SK-N-MC (cell line): Measurements from ENCODE around the gene NFATC2.

Source experiments
- DNase-seq: peaks from one replicate; pipeline ENCODE4 v3.0.0-alpha.2; 2011; ENCODE audit warnings: low read depth, low spot score
- H3K27ac ChIP-seq: fragments of 200-600 bp; sonication (generic); 2 replicates; pipeline ENCODE4 v1.5.1; 2016; ENCODE audit warnings: mixed run types
- H3K36me3 ChIP-seq: fragments of 200-600 bp; sonication (generic); 2 replicates; pipeline ENCODE4 v1.6.1; 2017; ENCODE audit warnings: antibody characterized with exemption, low read length, mixed read lengths; ENCODE audit not compliant: insufficient read depth
- H3K4me3 ChIP-seq: fragments of 200-600 bp; sonication (generic); 2 replicates; pipeline ENCODE4 v1.5.1; 2016
- H3K9ac ChIP-seq: fragments of 200-600 bp; sonication (generic); 2 replicates; pipeline ENCODE4 v1.8.0; 2017; ENCODE audit warnings: mixed run types, mixed read lengths; ENCODE audit not compliant: insufficient read length
- H3K9me3 ChIP-seq: fragments of 200-600 bp; sonication (generic); 2 replicates; pipeline ENCODE4 v1.6.1; 2017; ENCODE audit warnings: low read depth, mild to moderate bottlenecking, antibody characterized with exemption, low read length, moderate library complexity, mixed read lengths
- EZH2 ChIP-seq: fragments of 200-600 bp; sonication (generic); IDR thresholded peaks from one replicate; pipeline ENCODE4 v1.6.1; 2017; ENCODE audit warnings: antibody characterized with exemption
- FOXP2 ChIP-seq: optimal IDR thresholded peaks from 2 replicates; pipeline ENCODE3; 2011; ENCODE audit warnings: mild to moderate bottlenecking, moderate library complexity; ENCODE audit not compliant: insufficient read depth; ENCODE audit errors: extremely low read length, control extremely low read depth
- POLR2AphosphoS5 ChIP-seq: IDR thresholded peaks from 2 replicates; pipeline ENCODE4 v1.6.1; 2012; ENCODE audit warnings: mild to moderate bottlenecking, low read depth, low read length, borderline replicate concordance

Gene NFATC2

DNA sequence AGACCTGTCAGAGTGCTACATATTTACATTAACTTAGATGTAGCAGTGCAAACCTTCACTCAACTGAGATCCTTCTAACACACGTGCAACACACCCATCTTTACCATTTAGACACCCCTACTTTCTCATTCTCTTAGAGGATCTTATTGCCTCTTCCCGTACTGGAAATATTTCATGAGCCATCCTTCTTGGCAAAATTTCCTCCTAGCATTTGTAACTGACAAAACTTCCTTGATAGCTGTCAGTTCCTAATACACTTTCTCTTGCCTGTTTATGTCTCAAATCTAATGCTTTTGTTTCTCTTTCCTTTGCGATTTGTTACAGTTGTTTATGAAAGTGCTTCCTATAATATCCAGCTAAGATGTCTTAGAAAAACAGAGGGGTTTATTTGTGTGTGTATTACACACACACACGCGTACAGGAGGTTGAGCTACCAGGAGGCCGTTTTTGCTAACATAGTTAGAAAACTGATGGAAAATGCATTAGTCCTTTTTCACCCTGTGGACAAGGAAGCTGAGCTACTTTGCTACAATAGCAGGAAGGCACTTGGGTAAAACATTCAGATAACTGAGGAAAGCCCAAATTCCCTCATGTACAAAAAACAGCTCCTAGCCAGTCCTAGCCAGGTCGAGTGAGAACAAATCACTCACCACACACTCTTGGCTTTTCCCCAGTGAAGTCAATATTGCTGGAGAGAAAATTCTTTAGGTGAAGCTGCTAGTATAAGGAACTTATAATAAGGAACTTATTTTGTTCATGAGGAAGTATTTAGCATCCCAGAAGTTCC is 153.6 kb downstream of the NFATC2 start:
- no peak overlapping the region for H3K9ac ChIP-seq

DNA sequence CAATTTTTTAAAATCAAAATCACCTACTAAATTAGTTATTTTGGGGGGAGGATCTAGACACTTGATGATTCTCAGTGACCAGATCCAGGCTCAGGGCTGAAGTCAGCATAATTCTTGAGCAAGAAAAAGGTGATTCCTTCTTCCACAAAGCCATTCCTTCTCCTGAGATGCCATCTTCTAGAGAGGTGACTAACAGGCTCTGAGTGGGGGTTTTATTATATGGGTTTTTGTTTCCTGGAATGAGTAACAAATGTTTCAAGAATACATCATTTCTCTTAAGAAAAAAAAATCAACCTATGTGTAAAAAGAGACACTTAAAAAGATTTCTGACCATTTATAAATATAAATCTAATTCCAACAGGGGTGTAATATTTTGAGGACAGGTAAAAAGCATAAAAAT is 154.3 kb downstream of the NFATC2 start:
- Histone ChIP-seq H3K36me3 (no peaks in the 10 kb centered on the region), H3K4me3 (no peak overlapping the region), H3K9ac (no peak overlapping the region), H3K9me3 (no peaks in the 10 kb centered on the region), H3K27ac (no peak overlapping the region)
- no peak for DNase-seq
- no peak for TF ChIP-seq EZH2
- TF ChIP-seq POLR2AphosphoS5 = no peak
- TF ChIP-seq FOXP2 = no peak

More for the DNA sequence above, 153.6 kb downstream of the NFATC2 start:
- H3K9me3 ChIP-seq = no peaks in the 10 kb centered on the region
- TF ChIP-seq POLR2AphosphoS5 (no peak), FOXP2 (no peak), EZH2 (no peak)
- no peak overlapping the region for H3K27ac ChIP-seq
- H3K36me3 ChIP-seq = no peaks in the 10 kb centered on the region
- DNase-seq = no peak
- H3K4me3 ChIP-seq = no peak overlapping the region

DNA sequence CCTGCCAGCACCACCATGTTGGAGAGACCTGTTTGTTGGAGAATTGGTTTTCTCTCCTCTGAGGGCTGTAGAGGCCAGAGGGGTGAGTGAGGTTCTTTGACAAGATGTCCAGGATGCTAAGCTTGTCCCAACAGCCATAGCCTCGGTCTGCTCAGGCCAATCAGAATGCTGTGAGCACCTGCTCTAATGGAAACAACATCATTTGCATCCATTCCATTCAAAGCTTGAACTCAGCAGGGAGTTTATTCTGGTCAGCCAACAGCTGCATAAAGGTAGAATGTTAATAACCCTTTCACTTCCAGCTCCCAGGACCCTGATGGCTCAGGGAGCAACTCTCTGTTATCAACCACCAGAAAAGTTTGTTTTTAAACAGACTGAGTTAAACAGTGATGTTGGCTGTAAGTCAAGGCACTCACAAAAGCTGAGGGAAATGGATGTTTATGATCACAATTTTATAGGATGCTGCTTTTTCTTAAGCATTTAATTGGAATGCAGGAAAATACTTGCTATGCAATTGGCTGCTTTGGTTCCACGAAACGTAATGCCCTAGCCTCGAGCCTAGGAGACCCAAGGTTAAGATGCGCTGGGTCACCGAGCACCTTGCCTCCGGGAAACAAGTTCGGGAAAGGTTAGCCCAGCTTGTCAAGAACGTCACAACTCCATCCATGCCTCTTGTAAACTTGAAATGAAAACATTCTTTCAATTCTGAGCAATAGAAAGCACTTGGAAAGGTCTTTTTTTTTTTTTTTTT is 155.2 kb downstream of the NFATC2 start:
- Histone ChIP-seq H3K9me3 (no peaks in the 10 kb centered on the region), H3K9ac (no peak overlapping the region), H3K36me3 (no peaks in the 10 kb centered on the region), H3K4me3 (no peak overlapping the region), H3K27ac (no peak overlapping the region)
- TF ChIP-seq POLR2AphosphoS5 (no peak), FOXP2 (no peak), EZH2 (no peak)
- no peak for DNase-seq

DNA sequence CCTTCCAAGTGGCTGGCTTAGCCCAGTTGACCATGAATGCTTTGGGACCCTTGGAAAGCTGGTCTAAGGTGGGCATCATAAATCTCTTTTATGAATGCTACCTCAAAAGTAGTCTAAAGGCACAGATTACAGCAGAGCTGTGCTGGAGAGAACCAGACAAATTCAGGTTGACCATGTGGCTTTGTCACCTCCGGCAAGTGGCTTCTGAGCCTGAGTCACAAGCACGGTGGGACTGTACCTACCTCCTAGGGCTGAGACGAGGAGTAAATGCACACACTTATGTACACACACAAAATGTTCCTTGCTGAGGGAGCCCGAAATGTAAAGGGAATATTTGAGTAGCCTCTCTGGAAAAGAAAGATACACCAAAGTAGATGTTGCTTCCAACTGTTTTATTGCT is 155.9 kb downstream of the NFATC2 start:
- H3K9ac ChIP-seq = no peak overlapping the region
- TF ChIP-seq EZH2 = no peak
- no peak for TF ChIP-seq POLR2AphosphoS5
- TF ChIP-seq FOXP2 = no peak
- DNase-seq = no peak
- H3K36me3 ChIP-seq = no peaks in the 10 kb centered on the region
- no peak overlapping the region for H3K27ac ChIP-seq
- H3K9me3 ChIP-seq = no peaks in the 10 kb centered on the region
- no peak overlapping the region for H3K4me3 ChIP-seq

DNA sequence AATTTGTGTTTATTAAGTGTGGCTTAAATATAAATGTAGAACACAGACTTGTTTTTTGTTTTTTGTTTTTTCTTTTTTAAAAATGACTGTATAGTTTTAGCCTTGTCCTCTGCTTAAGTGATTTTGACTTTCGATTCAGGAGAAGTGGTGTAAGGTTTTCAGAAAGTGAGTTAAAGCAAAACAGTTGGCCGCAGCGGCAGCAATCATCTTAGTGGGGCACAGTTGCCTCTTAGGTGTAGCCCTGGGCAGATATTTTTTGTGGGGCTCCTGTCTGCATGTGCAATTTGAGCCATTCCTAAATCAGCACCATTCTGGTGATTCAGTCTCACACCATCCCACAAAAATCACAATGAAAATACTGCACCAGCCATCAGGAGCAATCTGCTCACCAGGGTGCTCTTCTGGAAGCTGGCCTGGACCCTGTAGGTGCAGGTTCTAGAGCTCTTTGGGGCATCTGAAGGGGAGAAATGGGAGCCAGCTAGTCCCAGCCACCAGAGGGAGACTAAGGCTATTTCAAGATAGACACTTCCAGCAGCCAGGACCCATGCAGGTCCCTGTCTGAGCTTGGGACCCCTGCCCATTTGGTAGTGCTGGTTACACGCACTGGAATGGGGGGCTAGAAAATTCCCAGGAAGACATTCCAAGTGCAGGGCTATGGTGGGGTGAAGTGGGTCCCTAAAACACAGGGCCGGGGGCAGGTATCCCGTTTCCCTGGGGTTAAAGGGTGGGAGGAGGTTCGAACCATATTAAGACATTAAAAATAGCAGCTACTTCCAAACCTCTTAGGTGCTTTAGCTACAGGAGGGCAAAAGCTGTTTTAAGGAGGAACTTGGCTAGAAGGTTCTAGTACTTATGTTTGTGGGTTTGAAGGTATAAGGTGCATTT is 156.6 kb downstream of the NFATC2 start:
- Histone ChIP-seq H3K4me3 (no peak overlapping the region), H3K9ac (no peak overlapping the region), H3K36me3 (no peaks in the 10 kb centered on the region), H3K27ac (no peak overlapping the region), H3K9me3 (no peaks in the 10 kb centered on the region)
- TF ChIP-seq POLR2AphosphoS5 (no peak), FOXP2 (no peak), EZH2 (no peak)
- no peak for DNase-seq

GRCh38 chr20:51384875-51385274 is 157.6 kb downstream of the NFATC2 start:
- DNase-seq = no peak
- H3K36me3 ChIP-seq = no peaks in the 10 kb centered on the region
- no peak overlapping the region for H3K9ac ChIP-seq
- H3K9me3 ChIP-seq = no peaks in the 10 kb centered on the region
- TF ChIP-seq EZH2 (no peak), FOXP2 (no peak)
- no peak overlapping the region for H3K27ac ChIP-seq
- no peak overlapping the region for H3K4me3 ChIP-seq

DNA sequence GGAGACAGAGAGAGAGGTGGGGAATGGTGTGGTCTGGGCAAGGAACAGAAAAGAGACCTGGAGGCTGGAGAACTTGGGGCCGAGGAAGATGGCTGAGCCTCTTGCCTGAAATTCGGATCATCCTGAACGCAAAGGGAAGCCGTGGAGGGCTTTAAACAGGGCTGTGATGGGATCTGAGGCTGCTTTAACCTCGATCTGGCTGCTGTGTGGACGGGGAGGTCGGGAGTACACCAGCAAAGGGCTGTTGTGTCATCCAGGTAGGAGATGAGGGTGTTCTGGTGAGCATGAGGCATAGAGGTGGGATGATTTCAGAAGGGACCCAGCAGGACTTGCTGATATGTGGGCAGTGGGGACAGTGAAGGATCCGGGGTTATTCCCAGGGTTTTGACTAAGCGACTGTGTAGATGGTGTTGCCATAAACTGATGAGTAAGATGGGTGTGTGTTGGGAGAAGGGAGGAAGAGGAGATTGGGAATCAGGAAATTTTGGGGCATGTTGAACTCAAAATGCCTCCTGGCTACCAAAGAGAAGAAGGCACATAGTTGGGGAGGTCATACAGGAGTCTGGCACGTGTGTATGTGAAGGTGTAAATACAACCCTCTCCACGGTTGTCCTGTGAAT is 158.5 kb downstream of the NFATC2 start:
- no peak for TF ChIP-seq POLR2AphosphoS5
- TF ChIP-seq EZH2 = no peak
- no peak for TF ChIP-seq FOXP2
- Histone ChIP-seq H3K27ac (no peak overlapping the region), H3K9ac (no peak overlapping the region), H3K4me3 (no peak overlapping the region), H3K9me3 (no peaks in the 10 kb centered on the region), H3K36me3 (no peaks in the 10 kb centered on the region)
- DNase-seq = no peak

GRCh38 chr20:51382986-51383821 is 159.3 kb downstream of the NFATC2 start:
- H3K27ac ChIP-seq = no peak overlapping the region
- DNase-seq = no peak
- TF ChIP-seq POLR2AphosphoS5 = no peak
- TF ChIP-seq EZH2 = no peak
- no peak for TF ChIP-seq FOXP2
- no peak overlapping the region for H3K9ac ChIP-seq
- H3K9me3 ChIP-seq = no peaks in the 10 kb centered on the region
- H3K4me3 ChIP-seq = no peak overlapping the region
- no peaks in the 10 kb centered on the region for H3K36me3 ChIP-seq
